Dermis blood vessel endothelial cell (primary cell): ENCODE results near the gene PKN3. TPM values are rescaled to one million over a fixed set of nuclear protein-coding genes. Genes with fewer than 3 reads are reported as not detected.
A peak's percentile ranks its signal among the peaks of the same experiment; 100 is the strongest.
"Not testable (repeated sequence)": the region's sequence is repeated elsewhere in the genome, so short reads cannot be mapped to it uniquely, and the experiment has no call there.

Source experiments
- DNase-seq: peaks from one replicate; pipeline ENCODE4 v3.0.0; 2010
- total RNA-seq: library from RNA; depleted of rRNA; stranded (reverse); fragments of >200 nt; gene quantifications from 2 replicates; pipeline ENCODE4 v1.2.3, GENCODE V29; 2014

PKN3 gene
- 12.9 and 26.9 TPM in 2 replicates for total RNA-seq

DNA sequence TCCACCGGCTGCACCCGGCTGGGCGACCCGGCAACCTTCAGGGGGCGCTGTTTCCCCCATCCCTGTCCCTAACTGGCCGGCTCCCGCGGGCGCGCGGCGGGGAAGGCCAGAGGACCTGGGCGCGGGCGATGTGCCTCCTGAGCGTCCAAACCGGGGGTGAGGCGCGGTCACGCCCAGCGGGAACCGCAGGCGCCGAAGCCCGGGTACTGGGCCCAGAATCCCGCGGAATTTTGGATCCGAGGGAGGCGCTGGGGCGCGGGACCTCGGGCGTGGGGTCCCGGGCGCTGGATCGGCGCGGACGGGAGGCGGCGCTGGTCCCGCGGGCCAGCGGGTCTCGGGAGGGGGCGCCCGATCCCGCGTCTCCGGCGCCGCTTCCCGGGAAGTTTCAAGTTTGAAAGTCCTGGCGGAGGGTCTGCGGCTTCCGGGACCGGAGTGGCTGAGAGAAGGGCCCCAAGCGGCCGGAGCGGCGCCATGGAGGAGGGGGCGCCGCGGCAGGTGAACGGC lies at the start of gene PKN3:
Gene PKN3, plus strand, starts transcription at position 59 of the 504 bp plus-strand sequence. Its CDS starts 413 bp downstream, at position 472.
- peak; percentile 92 for DNase-seq

DNA sequence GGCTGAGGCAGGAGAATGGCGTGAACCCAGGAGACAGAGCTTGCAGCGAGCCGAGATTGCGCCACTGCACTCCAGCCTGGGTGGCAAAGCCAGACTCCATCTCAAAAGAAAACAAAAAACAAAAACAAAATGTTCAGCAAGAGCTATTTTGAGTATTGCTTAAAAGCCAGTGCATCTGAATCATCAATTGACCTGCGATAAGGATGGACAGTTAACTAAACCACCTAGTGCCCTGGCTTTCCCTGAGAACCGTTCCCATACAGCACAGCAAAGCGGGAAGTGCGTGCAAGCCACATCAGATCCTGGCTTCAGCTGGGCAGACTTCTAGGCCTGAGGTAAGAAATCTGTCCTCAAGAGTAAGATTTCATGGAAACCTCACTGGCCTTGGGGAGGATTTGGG lies 48.4 kb upstream of the PKN3 start:
- no peak for DNase-seq

DNA sequence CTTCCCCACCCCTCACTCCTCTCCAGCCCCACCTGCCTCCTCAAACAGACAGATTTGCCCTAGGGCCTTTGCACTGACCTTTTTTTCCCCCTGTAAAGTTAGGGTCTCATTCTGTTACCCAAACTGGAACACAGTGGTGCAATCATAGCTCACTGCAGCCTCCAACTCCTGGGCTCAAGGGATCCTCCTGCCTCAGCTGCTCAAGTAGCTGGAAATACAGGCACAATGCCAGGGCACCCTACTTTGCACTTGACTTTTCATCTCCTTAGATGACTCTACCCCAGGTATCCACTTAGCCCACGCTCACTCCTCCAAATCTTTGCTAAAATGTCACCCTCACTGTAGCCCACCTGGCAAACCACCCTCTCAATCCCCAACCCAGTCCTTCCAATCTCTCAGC lies 47.8 kb upstream of the PKN3 start:
- DNase-seq = no peak

DNA sequence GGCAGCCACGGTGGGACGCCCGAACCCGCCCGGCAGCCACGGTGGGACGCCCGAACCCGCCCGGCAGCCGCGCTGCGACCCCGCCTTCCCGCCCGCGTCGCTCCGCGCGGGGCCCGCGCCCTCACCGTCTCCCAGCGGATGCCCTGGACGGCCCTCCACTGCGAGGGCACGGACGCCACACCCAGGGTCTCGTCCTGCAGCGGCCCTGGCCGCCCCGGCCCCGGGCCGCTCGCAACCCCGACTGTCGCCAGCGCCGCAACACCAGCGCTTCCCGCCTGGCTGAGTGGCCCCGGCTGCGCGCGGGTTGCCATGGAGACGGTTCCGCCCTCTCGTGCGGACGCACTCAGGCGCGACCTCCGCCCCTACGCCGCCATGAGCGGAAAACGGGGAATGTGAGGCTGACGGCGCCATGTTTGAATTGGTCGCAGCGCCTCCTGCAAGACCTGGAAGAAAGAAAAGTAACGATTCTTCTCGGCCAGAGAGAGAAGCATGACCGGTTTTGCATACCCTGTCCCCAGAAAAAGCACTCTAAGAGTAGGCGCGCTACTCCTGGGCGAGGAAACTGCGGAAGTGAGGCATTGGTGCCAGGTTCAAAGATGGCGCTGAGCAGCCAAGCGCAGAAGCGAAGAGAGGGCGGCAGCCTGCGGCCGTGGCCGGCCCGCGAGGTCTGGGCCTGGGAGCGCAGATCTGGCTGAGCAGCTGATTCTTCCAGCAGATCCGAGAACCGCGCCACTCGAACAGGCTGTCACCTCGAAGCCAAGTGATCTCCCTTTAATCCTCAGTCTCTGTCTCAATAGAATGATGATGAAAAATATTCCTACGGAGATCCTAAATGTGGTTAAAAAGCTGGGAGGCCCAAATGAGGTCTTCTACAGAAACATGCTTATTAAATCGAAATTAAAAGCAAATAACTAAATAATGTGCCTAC lies 45.6 kb upstream of the PKN3 start, which contains the start of gene DYNC2I2:
Gene DYNC2I2, minus strand, starts transcription at position 432 of the 928 bp plus-strand sequence. Its CDS starts 121 bp downstream, at position 311.
- peak; percentile 96 for DNase-seq

DNA sequence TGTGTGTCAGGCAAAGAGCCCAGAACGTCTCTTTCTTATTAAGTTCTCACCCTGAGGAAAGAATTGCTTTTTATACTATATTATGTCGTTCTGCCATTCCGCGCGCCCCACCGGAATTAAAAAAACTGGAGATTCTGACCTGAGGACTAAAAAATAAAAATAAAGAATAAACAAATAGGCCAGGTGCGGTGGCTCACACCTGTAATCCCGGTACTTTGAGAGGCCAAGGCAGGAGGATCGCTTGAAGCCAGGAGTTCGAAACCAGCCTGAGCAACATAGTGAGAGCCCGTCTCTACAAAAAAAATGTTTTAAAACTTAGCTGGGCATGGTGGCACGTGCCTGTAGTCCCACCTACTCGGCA lies 45.0 kb upstream of the PKN3 start:
- no peak for DNase-seq

DNA sequence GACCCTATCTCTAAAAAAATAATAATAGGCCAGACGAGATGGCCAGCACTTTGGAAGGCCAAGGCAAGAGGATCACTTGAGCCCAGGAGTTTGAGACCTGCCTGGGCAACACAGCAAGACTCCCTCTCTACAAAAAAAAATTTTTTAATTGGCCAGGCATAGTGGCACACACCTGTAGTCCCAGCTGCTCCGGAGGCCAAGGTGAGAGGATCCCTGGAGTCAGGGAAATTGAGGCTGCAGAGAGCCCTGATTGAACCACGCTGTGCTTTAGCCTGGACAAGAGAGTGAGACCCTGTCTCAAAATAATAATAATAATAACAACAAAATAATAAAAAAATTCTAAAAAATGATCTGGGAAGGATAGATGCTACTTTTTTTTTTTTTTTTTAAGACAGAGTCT lies 44.5 kb upstream of the PKN3 start:
- DNase-seq = no peak

DNA sequence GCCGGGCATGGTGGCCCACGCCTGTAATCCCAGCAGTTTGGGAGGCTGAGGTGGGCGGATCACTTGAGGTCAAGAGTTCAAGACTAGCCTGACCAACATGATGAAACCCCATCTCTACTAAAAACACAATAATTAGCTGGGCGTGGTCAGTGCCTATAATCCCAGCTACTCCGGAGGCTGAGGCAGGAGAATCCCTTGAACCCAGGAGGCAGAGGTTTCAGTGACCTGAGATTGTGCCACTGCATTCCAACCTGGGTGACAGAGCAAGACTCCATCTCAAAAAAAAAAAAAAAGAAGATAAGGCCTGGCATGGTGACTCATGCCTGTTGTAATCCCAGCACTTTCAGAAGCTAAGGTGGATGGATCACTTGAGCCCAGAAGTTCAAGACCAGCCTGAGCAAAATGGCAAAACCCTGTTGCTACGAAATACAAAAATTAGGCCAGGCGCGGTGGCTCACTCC lies 35.8 kb upstream of the PKN3 start:
- DNase-seq = not testable (repeated sequence)

DNA sequence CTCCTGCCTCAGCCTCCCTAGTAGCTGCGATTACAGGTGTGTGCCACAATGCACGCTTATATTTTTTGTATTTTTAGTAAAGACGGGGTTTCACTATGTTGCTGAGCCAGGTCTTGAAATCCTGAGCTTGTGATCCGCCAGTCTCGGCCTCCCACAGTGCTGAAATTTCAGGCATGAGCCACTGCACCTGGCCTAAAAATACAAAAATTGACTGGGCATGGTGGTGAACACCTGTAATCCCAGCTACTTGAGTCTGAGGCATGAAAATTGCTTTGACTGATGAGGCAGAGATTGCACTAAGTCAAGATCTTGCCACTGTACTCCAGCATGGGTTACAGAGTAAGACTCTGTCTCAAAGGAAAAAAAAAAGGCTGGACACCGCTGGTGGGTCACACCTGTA lies 32.5 kb upstream of the PKN3 start:
- no peak for DNase-seq

DNA sequence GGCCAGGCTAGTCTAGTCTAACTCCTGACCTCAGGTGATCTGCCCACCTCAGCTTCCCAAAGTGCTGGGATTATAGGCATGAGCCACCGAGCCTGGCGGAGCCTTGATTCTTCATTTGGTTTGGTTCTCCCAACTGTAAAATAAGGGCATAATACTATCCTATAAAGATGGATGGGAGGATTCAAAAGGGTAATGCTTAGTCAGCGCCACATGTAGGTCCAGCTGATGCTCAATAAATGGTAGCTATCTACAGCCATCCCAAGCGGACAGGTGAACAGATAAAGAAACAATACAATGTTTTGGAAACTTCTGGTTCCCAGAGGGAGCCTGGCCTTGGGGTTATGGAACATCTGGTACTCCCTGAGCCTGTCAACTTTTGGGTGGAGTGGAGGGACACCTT lies 26.9 kb upstream of the PKN3 start:
- DNase-seq = no peak

DNA sequence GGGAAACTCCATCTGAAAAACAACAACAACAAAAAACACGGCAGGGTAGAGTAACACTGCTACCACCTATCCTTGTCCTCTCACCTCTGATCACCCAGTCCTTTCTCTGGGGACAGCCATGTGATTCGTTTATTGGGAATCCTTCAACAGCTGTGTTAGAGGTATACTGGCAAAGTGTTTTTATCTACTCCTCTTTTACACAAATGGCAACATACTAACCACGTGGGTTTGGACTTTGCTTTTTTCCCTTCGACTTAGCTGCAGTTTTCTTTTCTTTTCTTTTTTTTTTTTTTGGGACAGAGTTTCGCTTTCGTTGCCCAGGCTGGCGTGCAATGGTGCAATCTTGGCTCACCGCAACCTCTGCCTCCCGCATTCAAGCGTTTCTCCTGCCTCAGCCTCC lies 24.5 kb upstream of the PKN3 start:
- DNase-seq = no peak

DNA sequence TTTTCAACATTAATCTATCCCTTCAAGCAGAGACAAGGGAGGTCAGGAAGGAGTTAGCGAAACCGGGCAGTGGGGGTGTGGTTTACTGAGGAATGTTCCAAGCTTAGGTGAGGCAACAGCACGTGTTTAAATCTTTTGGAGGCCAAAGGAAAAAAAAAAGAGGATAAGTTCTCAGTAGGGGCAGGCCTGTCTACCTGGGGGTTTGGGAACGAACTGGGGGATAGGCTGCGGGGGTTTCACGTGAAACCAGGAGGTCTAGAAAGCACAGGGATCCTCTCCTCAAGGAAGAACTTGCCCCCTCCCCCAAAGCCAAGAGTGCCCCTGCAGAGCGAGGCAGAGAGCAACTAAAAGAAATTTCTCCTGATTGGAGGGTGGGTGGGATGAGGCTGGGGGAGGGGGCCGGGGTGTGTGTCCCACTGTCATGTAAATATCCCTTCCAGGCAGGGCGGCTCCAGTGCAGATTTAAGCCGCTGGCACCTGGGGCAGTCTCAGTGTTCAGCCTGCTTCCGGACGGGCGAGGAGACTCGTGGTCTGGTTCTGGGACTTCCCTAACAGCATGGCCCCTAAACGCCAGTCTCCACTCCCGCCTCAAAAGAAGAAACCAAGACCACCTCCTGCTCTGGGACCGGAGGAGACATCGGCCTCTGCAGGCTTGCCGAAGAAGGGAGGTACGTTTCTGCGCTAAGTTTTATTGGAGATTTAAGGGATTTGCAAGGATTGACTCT lies 18.8 kb upstream of the PKN3 start:
- peak; percentile 52 for DNase-seq

DNA sequence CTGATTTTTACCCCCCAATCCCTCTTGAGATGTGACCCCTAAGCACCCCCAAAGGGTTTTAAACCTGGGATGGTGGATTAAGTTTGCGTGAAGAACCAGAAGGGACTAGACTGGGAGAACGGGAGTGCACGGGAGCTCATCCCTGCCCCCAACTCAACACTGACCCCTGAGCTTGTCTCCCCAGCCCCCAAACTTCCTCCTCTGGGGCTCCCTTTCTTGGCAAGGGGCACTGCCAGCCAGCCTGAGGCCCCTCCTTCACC lies 18.3 kb upstream of the PKN3 start:
- no peak for DNase-seq

DNA sequence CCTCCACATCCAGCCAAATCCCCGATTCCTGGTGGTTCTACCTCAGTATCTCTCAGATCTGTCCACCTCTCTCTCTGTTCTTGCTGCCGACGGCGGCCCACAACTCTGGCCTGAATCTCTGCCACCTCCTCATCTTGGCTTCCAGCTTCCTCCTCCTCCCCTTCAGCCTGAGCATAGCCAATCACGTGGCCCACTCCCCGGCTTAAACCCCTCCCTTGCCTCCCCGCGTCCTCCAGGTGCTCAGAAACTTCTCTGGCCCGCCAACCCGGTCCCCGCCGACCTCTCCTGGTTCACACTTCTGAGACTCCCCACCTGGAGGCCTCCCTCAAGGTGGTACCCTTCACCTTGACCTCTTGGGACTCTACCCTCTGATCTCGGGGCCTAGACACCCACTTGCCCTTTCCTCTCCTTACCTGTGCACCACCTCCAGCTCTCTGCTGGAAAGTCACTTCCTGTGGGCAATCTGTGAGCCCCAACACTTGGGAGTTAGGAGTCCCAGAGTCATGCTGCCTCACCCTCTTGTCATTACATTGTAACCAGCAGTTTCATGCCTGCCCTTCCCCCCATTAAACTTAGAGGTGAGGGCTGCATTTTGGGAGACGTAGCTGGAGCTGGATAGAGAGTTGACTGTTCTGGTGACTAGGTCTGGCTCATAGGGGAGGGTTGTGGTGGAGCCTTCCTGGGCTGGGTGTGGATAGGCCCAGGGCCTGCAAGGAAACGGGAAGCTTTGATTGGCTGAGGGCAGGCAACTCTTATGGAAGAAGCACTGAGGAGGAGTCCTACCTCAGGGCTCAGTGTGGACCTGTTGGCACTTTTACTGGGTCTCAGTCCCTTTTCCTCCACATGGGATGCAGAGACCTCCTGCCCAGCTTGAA lies 17.7 kb upstream of the PKN3 start:
- peak; percentile 79 for DNase-seq

DNA sequence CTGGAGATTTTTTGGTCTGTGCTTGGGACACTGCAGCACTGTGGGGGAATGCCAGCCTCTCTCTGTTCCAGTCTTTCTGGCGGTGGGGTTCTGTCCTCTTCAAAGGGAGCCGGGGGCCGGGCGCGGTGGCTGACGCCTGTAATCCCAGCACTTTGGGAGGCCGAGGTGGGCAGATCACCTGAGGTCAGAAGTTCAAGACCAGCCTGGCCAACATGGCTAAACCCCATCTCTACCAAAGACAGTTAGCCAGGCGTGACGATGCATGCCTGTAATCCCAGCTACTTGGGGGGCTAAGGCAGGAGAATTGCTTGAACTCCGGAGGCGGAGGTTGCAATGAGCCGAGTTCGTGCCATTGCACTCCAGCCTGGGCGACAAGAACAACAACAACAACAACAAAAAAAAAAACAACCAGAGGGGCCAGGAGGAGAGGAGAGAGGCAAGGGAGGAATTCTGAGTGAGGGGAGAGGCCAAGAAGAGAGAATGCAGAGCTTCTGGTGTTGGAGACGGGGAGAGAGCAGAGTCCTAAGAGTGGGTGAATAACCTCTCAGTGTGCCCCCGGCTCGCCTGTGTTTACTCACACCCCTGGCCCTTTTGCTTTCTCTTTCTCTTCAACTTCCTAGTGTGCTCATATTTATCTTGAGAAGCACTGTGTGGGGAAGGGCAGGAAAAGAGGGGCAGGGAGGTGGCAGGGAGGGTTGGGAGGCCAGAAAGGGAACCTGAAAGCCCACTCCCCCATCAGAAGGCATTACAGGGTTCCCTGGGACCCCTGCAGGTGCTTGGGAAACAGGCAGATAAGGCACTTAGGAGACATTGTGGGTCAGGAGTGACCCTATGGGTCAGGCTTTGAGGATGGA lies 16.4 kb upstream of the PKN3 start:
- DNase-seq = no peak

DNA sequence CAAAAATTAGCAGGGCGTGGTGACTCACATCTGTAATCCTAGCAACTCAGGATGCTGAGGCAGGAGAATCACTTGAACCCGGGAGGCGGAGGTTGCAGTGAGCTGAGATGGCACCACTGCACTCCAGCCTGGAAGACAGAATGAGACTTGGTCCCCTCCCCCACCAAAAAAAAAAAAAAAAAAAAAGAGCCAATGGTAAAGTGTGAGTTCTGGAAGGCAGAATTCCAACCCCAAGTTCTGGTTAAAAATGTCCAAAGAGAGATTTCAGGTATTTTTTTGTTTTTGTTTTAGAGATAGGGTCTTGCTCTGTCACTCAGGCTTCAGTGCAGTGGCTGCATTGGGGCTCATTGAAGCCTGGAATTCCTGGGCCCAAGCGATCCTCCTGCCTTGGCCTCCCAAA lies 14.8 kb upstream of the PKN3 start:
- no peak for DNase-seq

DNA sequence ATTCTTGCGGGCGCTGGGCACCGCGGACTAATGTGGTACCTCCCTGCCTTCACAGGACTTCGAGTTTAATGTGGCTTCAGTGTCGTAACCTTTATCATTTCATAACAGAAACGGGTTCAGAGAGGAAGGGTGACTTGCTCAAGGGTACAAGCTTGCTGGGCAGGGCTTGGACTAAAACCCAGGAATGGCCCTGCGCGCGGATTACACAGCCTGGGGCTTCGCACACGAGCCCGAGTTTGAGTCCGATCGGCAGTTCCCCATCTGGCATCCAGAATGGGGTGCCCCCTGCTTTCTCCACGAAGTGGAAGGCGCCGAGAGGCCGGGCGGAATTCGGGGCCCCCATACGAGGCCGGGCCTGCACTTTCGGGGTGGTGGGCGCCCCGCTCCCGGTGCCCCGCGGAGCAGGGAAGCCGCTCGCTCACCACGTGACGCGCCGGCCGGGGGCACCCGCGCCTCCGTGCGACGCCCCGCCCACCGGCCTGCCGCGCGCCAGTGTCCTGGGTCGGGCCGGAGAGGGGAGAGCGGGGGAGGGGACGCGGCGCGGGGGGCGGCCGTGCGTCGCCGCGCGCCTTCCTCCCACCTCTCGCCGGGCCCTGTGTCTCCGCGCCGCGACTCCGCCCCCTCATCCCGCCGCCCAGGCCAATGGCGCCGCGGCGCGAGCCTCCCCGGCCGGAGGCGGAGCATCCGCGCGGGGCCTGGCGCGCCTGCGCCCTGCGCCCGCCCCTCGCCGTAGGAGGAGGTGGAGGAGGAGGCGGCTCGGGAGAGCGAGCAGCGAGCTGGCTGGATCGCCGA lies 13.6 kb upstream of the PKN3 start, which contains the start of gene SET:
Gene SET, plus strand, starts transcription at position 722 of the 792 bp plus-strand sequence. CDS start 361 bp downstream, outside the sequence.
- DNase-seq = peak; percentile 95

DNA sequence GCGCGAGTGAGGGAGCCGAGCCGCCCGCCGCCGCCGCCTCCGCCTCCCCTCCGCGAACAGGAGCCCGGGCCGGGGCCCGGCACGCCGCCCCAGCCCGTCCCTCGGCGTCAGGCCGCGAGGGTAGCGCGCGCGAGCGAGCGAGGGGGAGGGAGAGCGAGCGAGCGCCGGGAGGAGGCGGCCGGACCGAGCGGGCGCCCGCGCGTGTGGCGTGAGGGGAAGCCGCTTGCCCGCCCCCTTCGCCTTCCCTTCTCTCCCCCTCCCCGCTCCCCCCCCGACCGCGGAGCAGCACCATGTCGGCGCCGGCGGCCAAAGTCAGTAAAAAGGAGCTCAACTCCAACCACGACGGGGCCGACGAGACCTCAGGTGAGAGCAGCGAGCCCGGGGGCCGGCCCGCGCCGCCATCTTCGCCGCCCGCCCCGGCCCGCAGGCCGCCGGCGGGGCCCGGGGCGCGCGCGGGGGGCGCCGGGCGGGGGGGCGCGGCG lies 13.0 kb upstream of the PKN3 start:
- peak; percentile 64 for DNase-seq

DNA sequence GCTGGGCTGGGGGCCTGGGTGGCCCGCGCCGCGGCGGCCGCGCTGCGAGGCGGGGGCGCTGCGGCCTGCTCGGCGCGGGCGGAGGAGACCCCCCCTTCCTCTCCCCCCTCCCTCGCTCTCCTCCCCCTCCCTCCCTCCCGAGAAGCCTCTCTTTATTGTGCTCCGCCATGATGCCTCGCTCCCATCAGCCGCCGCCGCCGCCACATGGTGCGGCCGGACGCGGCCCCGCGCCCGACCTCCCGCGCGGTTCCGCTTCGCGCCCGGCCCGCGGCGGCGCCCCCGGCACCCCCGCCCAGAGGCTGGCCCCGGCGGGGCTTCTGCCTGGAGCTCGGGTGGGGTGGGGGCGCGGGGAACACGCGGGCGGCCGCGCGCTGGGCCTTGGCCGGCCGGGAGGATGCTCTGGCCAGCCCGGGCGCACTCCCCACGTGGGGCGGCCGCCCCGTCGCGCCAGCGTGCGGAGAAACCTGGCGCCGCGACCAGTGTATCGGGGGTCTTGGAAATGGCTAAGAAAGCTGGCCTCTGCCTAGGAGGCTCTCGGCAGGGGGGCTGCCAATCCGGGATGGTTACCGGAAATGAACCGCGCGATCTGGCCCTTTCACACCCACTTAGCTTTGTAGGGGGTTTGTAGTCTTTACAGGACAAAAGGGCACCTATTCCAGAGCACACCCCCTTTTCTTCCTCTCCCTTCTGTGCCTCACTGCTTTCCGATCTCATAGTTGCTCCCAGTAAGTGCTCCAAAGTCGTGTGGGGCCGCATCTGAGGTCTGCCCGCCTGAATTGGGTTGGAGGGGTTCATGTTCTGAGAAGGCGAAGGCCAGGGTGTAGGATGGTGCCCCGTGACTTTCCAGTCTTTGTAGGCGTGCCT lies 12.3 kb upstream of the PKN3 start:
- peak; percentile 67 for DNase-seq

DNA sequence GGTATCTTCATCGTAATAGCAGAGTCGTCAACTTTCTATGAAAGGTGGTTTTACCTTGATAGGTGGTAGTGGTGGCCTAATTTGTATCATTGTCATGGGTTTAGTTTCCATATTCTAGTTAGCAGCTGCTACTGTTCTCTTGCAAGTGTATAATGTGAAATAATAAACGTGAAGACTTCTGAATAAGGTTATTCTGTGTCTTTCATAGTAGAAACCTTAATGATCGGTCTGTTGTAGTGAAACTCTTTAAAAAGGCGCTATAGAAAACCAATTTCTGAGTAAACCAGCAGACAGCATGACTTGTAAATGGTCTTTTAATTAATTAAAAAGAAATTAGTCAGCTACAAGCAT lies 11.6 kb upstream of the PKN3 start:
- no peak for DNase-seq

DNA sequence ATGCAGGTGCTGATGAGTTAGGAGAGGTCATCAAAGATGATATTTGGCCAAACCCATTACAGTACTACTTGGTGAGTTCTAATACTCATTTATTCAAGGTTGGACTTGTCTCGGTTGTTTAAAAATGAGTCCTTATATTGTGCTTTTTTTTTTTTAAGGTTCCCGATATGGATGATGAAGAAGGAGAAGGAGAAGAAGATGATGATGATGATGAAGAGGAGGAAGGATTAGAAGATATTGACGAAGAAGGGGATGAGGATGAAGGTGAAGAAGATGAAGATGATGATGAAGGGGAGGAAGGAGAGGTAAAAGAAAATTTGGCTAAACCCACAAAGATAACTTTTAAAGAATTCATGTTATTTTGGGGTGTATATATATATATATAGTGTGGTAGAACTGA lies 8.6 kb upstream of the PKN3 start:
- not testable (repeated sequence) for DNase-seq
